Tibial artery (tissue), 4 donors: ENCODE data around the gene CCDC198.

Experiments
- DNase-seq, 2 donors: peaks; one replicate each; pipeline ENCODE4 v3.0.0-alpha.2; 2019
- H3K27ac ChIP-seq, 2 donors: fragments of 200-600 bp; sonication (generic) in 1 of 2; 1 replicate in 1 of 2; 2 replicates in 1 of 2; pipeline ENCODE4 v1.5.1; 2018 to 2019; ENCODE audit warnings: mild to moderate bottlenecking in 1 of 2
- H3K27me3 ChIP-seq, 2 donors: fragments of 200-600 bp; sonication (generic) in 1 of 2; one replicate each; pipeline versions ENCODE4 v1.5.1 to v1.6.0; 2016 to 2019
- H3K36me3 ChIP-seq, 3 donors: fragments of 200-600 bp; sonication (generic) in 2 of 3; one replicate each; pipeline ENCODE4 v1.5.1; 2016 to 2019; ENCODE audit warnings: mild to moderate bottlenecking in 2 of 3
- H3K4me1 ChIP-seq, 4 donors: fragments of 200-600 bp; sonication (generic) in 2 of 4; 1 replicate in 3 of 4; 2 replicates in 1 of 4; pipeline ENCODE4 v1.5.1; 2016 to 2019
- H3K4me3 ChIP-seq, 2 donors: fragments of 200-600 bp; sonication (generic) in 1 of 2; 1 replicate in 1 of 2; 2 replicates in 1 of 2; pipeline ENCODE4 v1.5.1; 2018 to 2019; ENCODE audit warnings: mild to moderate bottlenecking in 2 of 2
- H3K9me3 ChIP-seq, 3 donors: fragments of 200-600 bp; sonication (generic) in 1 of 3; one replicate each; pipeline ENCODE4 v1.5.1; 2016 to 2019
- CTCF ChIP-seq, 2 experiments: fragments of 200-600 bp in 1 of 2; fragments of 450-650 bp in 1 of 2; IDR thresholded peaks; one replicate each; pipeline ENCODE4 v1.5.1; 2017 to 2019; ENCODE audit warnings: antibody characterized with exemption in 2 of 2, mild to moderate bottlenecking in 1 of 2, moderate library complexity in 1 of 2
- intact Hi-C: fragments of 100-400 bp; cut with DNase I; formaldehyde crosslinking; loops from one replicate; pipeline ENCODE4 v1.15.0; 2023; ENCODE audit warnings: low total_unique reads

Gene CCDC198

GRCh38 chr14:57486767-57487379 lies 6.8 kb downstream of the CCDC198 start:
- TF ChIP-seq CTCF (IDR thresholded peaks at IDR 0.05), result peak; percentile 52 to 56
- Histone ChIP-seq H3K4me1 (no peaks in the 10 kb centered on the region), H3K4me3 (no peak overlapping the region), H3K9me3 (no peaks in the 10 kb centered on the region), H3K27me3 (no peaks in the 10 kb centered on the region), H3K36me3 (no peaks in the 10 kb centered on the region), H3K27ac (no peak overlapping the region)
- intact Hi-C loops, result loop anchor here (5.0 kb wide), 1 partner anchor 585 kb away; no protein-coding TSS in a partner anchor
- DNase-seq, result no peak

DNA sequence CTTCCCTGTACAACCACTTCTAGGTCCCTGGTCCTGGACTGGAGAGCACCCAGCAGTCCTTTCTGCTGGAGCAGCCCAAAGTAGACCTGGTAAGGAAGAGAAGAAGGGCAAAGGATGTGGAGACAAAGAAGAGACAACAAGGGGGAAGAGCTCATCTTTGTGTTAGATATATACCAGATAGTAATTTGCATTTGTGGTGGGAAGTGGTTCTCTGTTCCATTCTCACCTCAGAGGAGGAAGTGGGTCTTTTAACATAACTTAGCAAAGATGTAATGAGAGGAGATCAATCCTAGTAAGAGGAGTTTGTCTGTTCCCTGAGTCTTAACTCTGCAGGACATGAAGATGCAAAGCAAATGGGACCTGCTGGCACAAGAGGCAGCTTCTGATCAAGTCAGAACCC lies 8.0 kb downstream of the CCDC198 start:
- Histone ChIP-seq H3K9me3 (no peaks in the 10 kb centered on the region), H3K4me1 (no peaks in the 10 kb centered on the region), H3K27me3 (no peaks in the 10 kb centered on the region), H3K4me3 (no peak overlapping the region), H3K27ac (no peak overlapping the region), H3K36me3 (no peaks in the 10 kb centered on the region)
- TF ChIP-seq CTCF (IDR thresholded peaks at IDR 0.05), result no peak
- no peak for DNase-seq
- intact Hi-C loops, result loop anchor here (5.0 kb wide), 1 partner anchor 587 kb away; no protein-coding TSS in a partner anchor

DNA sequence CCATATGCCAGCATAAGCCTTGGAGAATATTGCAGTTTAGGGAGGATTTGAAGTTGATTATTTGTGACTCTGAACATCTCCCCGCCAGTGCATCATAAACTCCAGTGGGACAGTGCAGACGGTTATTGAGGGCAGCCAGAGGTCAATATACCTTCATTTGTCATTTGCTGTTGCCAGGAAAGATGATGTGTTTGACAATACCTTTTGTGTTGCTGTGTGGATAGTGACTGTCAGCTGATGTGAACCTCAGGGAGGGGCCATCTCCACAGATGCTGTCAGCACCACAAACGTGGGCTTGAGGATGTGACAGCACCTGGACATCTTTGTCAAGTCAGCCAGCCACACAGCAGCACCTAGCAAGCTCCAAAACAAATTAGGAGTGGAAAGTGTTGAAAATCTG lies 11.5 kb downstream of the CCDC198 start:
- no peaks in the 10 kb centered on the region for H3K27me3 ChIP-seq
- no peak overlapping the region for H3K4me3 ChIP-seq
- TF ChIP-seq CTCF (IDR thresholded peaks at IDR 0.05), result no peak
- no peaks in the 10 kb centered on the region for H3K9me3 ChIP-seq
- H3K27ac ChIP-seq, result no peak overlapping the region
- DNase-seq, result no peak
- no peaks in the 10 kb centered on the region for H3K36me3 ChIP-seq
- no peaks in the 10 kb centered on the region for H3K4me1 ChIP-seq
- intact Hi-C loops, result no loop called here

GRCh38 chr14:57480051-57480450 lies 13.6 kb downstream of the CCDC198 start:
- intact Hi-C loops, result no loop called here
- no peaks in the 10 kb centered on the region for H3K9me3 ChIP-seq

DNA sequence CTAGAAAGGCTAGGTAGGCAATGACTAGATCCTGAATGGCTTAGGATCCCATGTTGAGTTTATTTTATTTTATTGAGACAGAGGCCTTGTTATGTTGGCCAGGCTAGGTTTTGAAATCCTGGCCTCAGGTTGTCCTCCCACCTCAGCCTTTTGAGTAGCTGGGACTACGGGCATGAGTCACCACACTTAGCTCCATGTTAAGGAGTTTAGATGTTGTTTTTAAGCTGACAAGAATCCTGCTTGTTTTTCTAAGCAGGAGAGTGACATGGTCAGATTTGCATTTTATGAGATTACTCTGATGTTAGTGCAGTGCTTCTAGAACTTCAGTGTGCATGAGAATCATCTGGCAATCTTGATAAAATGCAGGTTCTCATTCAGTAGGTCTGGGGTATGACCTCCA lies 14.5 kb downstream of the CCDC198 start:
- H3K4me3 ChIP-seq, result no peak overlapping the region
- no peaks in the 10 kb centered on the region for H3K27me3 ChIP-seq
- no peak overlapping the region for H3K27ac ChIP-seq
- no peak for TF ChIP-seq CTCF (IDR thresholded peaks at IDR 0.05)
- intact Hi-C loops, result no loop called here
- no peaks in the 10 kb centered on the region for H3K4me1 ChIP-seq
- H3K9me3 ChIP-seq, result no peaks in the 10 kb centered on the region
- DNase-seq, result no peak
- no peaks in the 10 kb centered on the region for H3K36me3 ChIP-seq

More at GRCh38 chr14:57480051-57480450, 13.6 kb downstream of the CCDC198 start:
- Histone ChIP-seq H3K27me3 (no peaks in the 10 kb centered on the region), H3K4me1 (no peaks in the 10 kb centered on the region), H3K27ac (no peak overlapping the region), H3K4me3 (no peak overlapping the region), H3K36me3 (no peaks in the 10 kb centered on the region)
- DNase-seq, result no peak
- no peak for TF ChIP-seq CTCF (IDR thresholded peaks at IDR 0.05)

DNA sequence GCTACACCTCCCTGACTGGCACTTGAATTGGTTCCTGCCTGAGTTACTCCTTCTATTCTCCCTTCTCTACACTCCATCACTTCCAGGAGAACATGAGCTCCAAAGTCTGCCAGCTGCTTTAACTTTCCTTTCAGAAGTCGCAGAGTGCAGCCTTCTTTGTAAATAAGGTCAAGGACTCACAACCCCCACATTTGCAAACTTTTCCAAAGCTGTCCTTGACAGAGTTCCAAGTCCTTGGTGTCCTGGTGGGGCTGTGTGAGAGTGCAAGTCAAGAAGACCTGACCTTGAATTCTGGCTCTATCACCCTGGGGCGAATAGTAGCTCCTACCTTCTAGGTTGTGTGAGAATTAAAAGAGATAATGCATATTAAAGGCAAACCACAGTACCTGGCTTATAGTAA lies 15.6 kb downstream of the CCDC198 start:
- Histone ChIP-seq H3K4me3 (no peak overlapping the region), H3K36me3 (no peaks in the 10 kb centered on the region), H3K27me3 (no peaks in the 10 kb centered on the region), H3K4me1 (no peaks in the 10 kb centered on the region), H3K27ac (no peak overlapping the region), H3K9me3 (no peaks in the 10 kb centered on the region)
- TF ChIP-seq CTCF (IDR thresholded peaks at IDR 0.05), result no peak
- intact Hi-C loops, result no loop called here
- no peak for DNase-seq
